SK-N-SH (cell line): Measurements from ENCODE around the gene TMEM94. TPM values are rescaled to one million over a fixed set of nuclear protein-coding genes. Genes with fewer than 3 reads are reported as not detected.

ENCODE experiments used
- CTCF ChIA-PET: fragments of 300-600, 350-600 bp; formaldehyde crosslinking; extraction: SDS; loops from one replicate; lab custom pipeline; 2021; lab: Yijun Ruan, JAX
- POLR2A ChIA-PET: fragments of 350-600 bp; sonication (Branson Sonifier 250); formaldehyde crosslinking; extraction: SDS; loops from one replicate; lab custom pipeline; 2020; ENCODE audit warnings: antibody characterized with exemption, inconsistent platforms; lab: Yijun Ruan, JAX
- DNase-seq: peaks from one replicate; pipeline ENCODE4 v3.0.0; 2012
- H2AFZ ChIP-seq: fragments of 200-600 bp; sonication (generic); 2 replicates; pipeline ENCODE4 v1.8.1; 2016; ENCODE audit warnings: antibody characterized with exemption, mild to moderate bottlenecking, low read depth
- H3F3A ChIP-seq: fragments of 200-600 bp; sonication (generic); replicated peaks from 2 replicates; pipeline ENCODE3; 2016; ENCODE audit warnings: antibody characterized with exemption, mild to moderate bottlenecking; ENCODE audit not compliant: insufficient read depth
- H3K27ac ChIP-seq, 2 experiments: fragments of 200-500 bp in 1 of 2; fragments of 200-600 bp in 1 of 2; sonication (Bioruptor generic) in 1 of 2; sonication (generic), shearing (Covaris generic) in 1 of 2; 2 replicates each; pipeline versions ENCODE4 v1.5.1 to v1.6.1; 2014 to 2016; ENCODE audit warnings: low read depth in 2 of 2, inconsistent platforms in 1 of 2, low read length in 1 of 2, mild to moderate bottlenecking in 1 of 2, mixed read lengths in 1 of 2
- H3K27me3 ChIP-seq: fragments of 200-600 bp; sonication (generic), shearing (Covaris generic); 2 replicates; pipeline ENCODE4 v1.6.1; 2016; ENCODE audit warnings: mixed run types; ENCODE audit not compliant: insufficient read depth
- H3K36me3 ChIP-seq, 2 experiments: fragments of 200-500 bp in 1 of 2; fragments of 200-600 bp in 1 of 2; sonication (Bioruptor generic) in 1 of 2; sonication (generic) in 1 of 2; replicated peaks in 1 of 2; 2 replicates each; pipeline versions ENCODE3 to v1.5.1; 2014 to 2016; ENCODE audit warnings: low read length in 1 of 2, mild to moderate bottlenecking in 1 of 2; ENCODE audit not compliant: insufficient read depth in 2 of 2, control insufficient read depth in 1 of 2
- H3K4me1 ChIP-seq, 2 experiments: fragments of 200-500 bp in 1 of 2; fragments of 200-600 bp in 1 of 2; sonication (Bioruptor generic) in 1 of 2; sonication (generic), shearing (Covaris generic) in 1 of 2; 2 replicates each; pipeline versions ENCODE4 v1.5.1 to v1.6.1; 2014 to 2016; ENCODE audit warnings: low read depth in 1 of 2, low read length in 1 of 2, mixed run types in 1 of 2; ENCODE audit not compliant: insufficient read depth in 2 of 2, control insufficient read depth in 1 of 2
- H3K4me2 ChIP-seq: fragments of 200-600 bp; sonication (generic), shearing (Covaris generic); 2 replicates; pipeline ENCODE4 v1.6.1; 2017; ENCODE audit warnings: mixed run types
- H3K4me3 ChIP-seq, 2 experiments: fragments of 200-500 bp in 1 of 2; fragments of 200-600 bp in 1 of 2; sonication (Bioruptor generic) in 1 of 2; sonication (generic), shearing (Covaris generic) in 1 of 2; 2 replicates each; pipeline versions ENCODE4 v1.5.1 to v1.8.1; 2014 to 2016; ENCODE audit warnings: low read depth in 2 of 2, inconsistent platforms in 1 of 2, low read length in 1 of 2, mild to moderate bottlenecking in 1 of 2, mixed read lengths in 1 of 2, moderate library complexity in 1 of 2
- H3K79me2 ChIP-seq: fragments of 200-600 bp; sonication (generic); 2 replicates; pipeline ENCODE4 v1.8.1; 2017; ENCODE audit warnings: mild to moderate bottlenecking; ENCODE audit not compliant: insufficient read depth
- H3K9ac ChIP-seq: fragments of 200-600 bp; sonication (generic); 2 replicates; pipeline ENCODE4 v1.6.1; 2017; ENCODE audit warnings: mixed run types
- H3K9me2 ChIP-seq: fragments of 200-600 bp; sonication (generic); 2 replicates; pipeline ENCODE4 v1.6.1; 2017; ENCODE audit warnings: mixed run types
- H3K9me3 ChIP-seq: fragments of 200-600 bp; sonication (generic); 2 replicates; pipeline ENCODE4 v1.6.1; 2017; ENCODE audit warnings: mixed run types, mild to moderate bottlenecking, moderate library complexity
- H4K20me1 ChIP-seq: fragments of 200-600 bp; sonication (generic); 2 replicates; pipeline ENCODE4 v1.6.1; 2017; ENCODE audit warnings: mild to moderate bottlenecking, mixed run types; ENCODE audit not compliant: insufficient read depth
- ELF1 ChIP-seq: IDR thresholded peaks from 2 replicates; pipeline ENCODE4 v1.4.0; 2012
- FOSL2 ChIP-seq: IDR thresholded peaks from 2 replicates; pipeline ENCODE4 v1.4.0; 2012; ENCODE audit warnings: low read depth, mild to moderate bottlenecking, moderate library complexity, borderline replicate concordance
- FOXJ3 ChIP-seq: sonication (generic); formaldehyde crosslinking; IDR thresholded peaks from 2 replicates; pipeline ENCODE4 v1.5.1; 2020; ENCODE audit warnings: mild to moderate bottlenecking, missing genetic modification reagents
- GATA2 ChIP-seq: sonication (generic); formaldehyde crosslinking; IDR thresholded peaks from 2 replicates; pipeline ENCODE4 v1.5.0; 2020; ENCODE audit warnings: mild to moderate bottlenecking, missing genetic modification reagents
- MEF2A ChIP-seq: IDR thresholded peaks from 2 replicates; pipeline ENCODE4 v1.4.0; 2012; ENCODE audit warnings: low read depth, borderline replicate concordance
- MXI1 ChIP-seq: IDR thresholded peaks from 2 replicates; pipeline ENCODE4 v1.6.1; 2012; ENCODE audit warnings: mild to moderate bottlenecking, low read depth, low read length, improper control_type of control experiment
- NFIC ChIP-seq: IDR thresholded peaks from 2 replicates; pipeline ENCODE4 v1.4.0; 2012; ENCODE audit warnings: borderline replicate concordance
- PBX3 ChIP-seq: IDR thresholded peaks from 2 replicates; pipeline ENCODE4; 2012
- RAD21 ChIP-seq: IDR thresholded peaks from 2 replicates; pipeline ENCODE4 v1.6.1; 2012; ENCODE audit warnings: mild to moderate bottlenecking, low read length
- RCOR1 ChIP-seq: fragments of 150-350 bp; IDR thresholded peaks from 2 replicates; pipeline ENCODE4 v1.6.1; 2017; ENCODE audit warnings: antibody characterized with exemption, low read length
- REST ChIP-seq: IDR thresholded peaks from 2 replicates; pipeline ENCODE4 v1.6.1; 2012; ENCODE audit warnings: mild to moderate bottlenecking, low read depth, low read length, moderate library complexity
- RFX5 ChIP-seq: IDR thresholded peaks from 2 replicates; pipeline ENCODE4 v1.6.1; 2012; ENCODE audit warnings: mild to moderate bottlenecking, improper control_type of control experiment, low read length
- SMC3 ChIP-seq: IDR thresholded peaks from 2 replicates; pipeline ENCODE4 v1.6.1; 2012; ENCODE audit warnings: low read depth, low read length, improper control_type of control experiment
- TEAD4 ChIP-seq: IDR thresholded peaks from 2 replicates; pipeline ENCODE4 v1.4.0; 2012; ENCODE audit warnings: mild to moderate bottlenecking, borderline replicate concordance; ENCODE audit not compliant: insufficient read depth
- ZBTB33 ChIP-seq: IDR thresholded peaks from 2 replicates; pipeline ENCODE4 v1.4.0; 2012; ENCODE audit warnings: low read depth, borderline replicate concordance
- WGBS: methylation state at CpG from one replicate; pipeline ENCODE4 v1.1.6; 2017; ENCODE audit warnings: low lambda C conversion rate; 5-methylcytosine and 5-hydroxymethylcytosine counted together
- polyA plus RNA-seq, 3 experiments: library from polyadenylated mRNA; depleted of rRNA; stranded (reverse); fragments of >200 nt; gene quantifications; 2 replicates each; pipeline ENCODE4 v1.2.3, GENCODE V29; 2012

Gene TMEM94
- polyA plus RNA-seq, 1 of the 3 experiments (the other 2 are of a cell fraction), result 89.9 TPM

GRCh38 chr17:75493476-75494129, 37.2 kb downstream of the TMEM94 start:
- H3K27ac ChIP-seq, result no peak overlapping the region
- CTCF ChIA-PET, result interaction anchor here (1.1 to 4.4 kb wide), 5 partner anchors 10 to 367 kb away, joined by 3 to 27 read pairs (median 4); partner anchors contain the start of gene TSEN54
- 93% methylated on average over 18 of the region's 23 CpGs for WGBS

GRCh38 chr17:75494326-75494877, 38.0 kb downstream of the TMEM94 start:
- Histone ChIP-seq H3K79me2 (no peaks in the 10 kb centered on the region), H3K36me3 (peaks cover under 1 to 84% of the 10 kb centered on the region in 2 experiments), H3K4me3 (no peak overlapping the region), H3K9me3 (no peaks in the 10 kb centered on the region), H3F3A (peaks cover 4% of the 10 kb centered on the region), H3K4me2 (no peak overlapping the region), H3K27ac (no peak overlapping the region), H3K9me2 (no peaks in the 10 kb centered on the region), H2AFZ (no peak overlapping the region), H3K4me1 (no peaks in the 10 kb centered on the region), H3K9ac (no peak overlapping the region), H3K27me3 (no peaks in the 10 kb centered on the region), H4K20me1 (no peaks in the 10 kb centered on the region)
- no peak for DNase-seq
- 94% methylated on average over 14 of the region's 14 CpGs for WGBS
- POLR2A ChIA-PET, result interaction anchor here (1.0 kb wide), 1 partner anchor 9 kb away, joined by 3 read pairs; no protein-coding TSS in a partner anchor
- CTCF ChIA-PET, result interaction anchor here (1.1 to 4.4 kb wide), 4 partner anchors 9 to 367 kb away, joined by 3 to 27 read pairs (median 5); no protein-coding TSS in a partner anchor
- TF ChIP-seq RAD21, result no peak
- TF ChIP-seq PBX3, result no peak
- TF ChIP-seq MEF2A, result no peak
- no peak for TF ChIP-seq FOXJ3 (CRISPR knock-in tag)
- no peak for TF ChIP-seq RCOR1
- TF ChIP-seq GATA2 (CRISPR knock-in tag), result no peak
- no peak for TF ChIP-seq REST
- no peak for TF ChIP-seq ZBTB33
- no peak for TF ChIP-seq MXI1
- no peak for TF ChIP-seq FOSL2
- TF ChIP-seq SMC3, result no peak

More at GRCh38 chr17:75493476-75494129, 37.2 kb downstream of the TMEM94 start:
- H3K9me3 ChIP-seq, result no peaks in the 10 kb centered on the region
- no peak for TF ChIP-seq MXI1
- TF ChIP-seq TEAD4, result no peak
- TF ChIP-seq NFIC, result no peak
- TF ChIP-seq ZBTB33, result no peak
- no peak for TF ChIP-seq ELF1
- no peak for TF ChIP-seq RCOR1
- no peak for TF ChIP-seq RFX5
- TF ChIP-seq, all 33 proteins: peak for 0
- Histone ChIP-seq H3K4me2 (no peak overlapping the region), H2AFZ (no peak overlapping the region), H3F3A (peaks cover 4% of the 10 kb centered on the region), H4K20me1 (no peaks in the 10 kb centered on the region), H3K36me3 (peaks cover 0 to 79% of the 10 kb centered on the region in 2 experiments), H3K4me3 (no peak overlapping the region), H3K79me2 (no peaks in the 10 kb centered on the region), H3K9ac (no peak overlapping the region), H3K4me1 (no peaks in the 10 kb centered on the region), H3K9me2 (no peaks in the 10 kb centered on the region), H3K27me3 (no peaks in the 10 kb centered on the region)
- POLR2A ChIA-PET, result interaction anchor here (1.0 kb wide), 1 partner anchor 10 kb away, joined by 3 read pairs; no protein-coding TSS in a partner anchor
- no peak for DNase-seq
